K562 (cell line): ENCODE measurements around the gene BAG1. TPM values are rescaled to one million over a fixed set of nuclear protein-coding genes. Genes with fewer than 3 reads are reported as not detected.
A peak's percentile ranks its signal among the peaks of the same experiment; 100 is the strongest.

Experiments used
- BRCA1 ChIP-seq, 2 experiments: fragments of 450-650 bp in 1 of 2; sonication (generic) in 1 of 2; formaldehyde crosslinking in 1 of 2; IDR thresholded peaks; 2 replicates each; pipeline versions ENCODE4 v1.5.0 to v1.6.1; 2017 to 2020; ENCODE audit warnings: mild to moderate bottlenecking in 1 of 2, missing genetic modification reagents in 1 of 2
- EGR1 ChIP-seq: fragments of 450-650 bp; conservative IDR thresholded peaks from 2 replicates; pipeline ENCODE4 v1.6.1; 2017; ENCODE audit warnings: mild to moderate bottlenecking
- ETS2 ChIP-seq: IDR thresholded peaks from 2 replicates; pipeline ENCODE4 v1.6.1; 2016; ENCODE audit warnings: borderline replicate concordance, missing genetic modification characterization, mild to moderate bottlenecking, moderate library complexity, missing compliant biosample characterization; ENCODE audit not compliant: poor library complexity, severe bottlenecking
- FOS ChIP-seq: IDR thresholded peaks from 3 replicates; pipeline ENCODE4 v1.6.1; 2011; ENCODE audit not compliant: insufficient read length; ENCODE audit errors: extremely low read depth
- GATAD2A ChIP-seq: fragments of 450-650 bp; IDR thresholded peaks from 2 replicates; pipeline ENCODE4 v1.6.1; 2017
- MEF2A ChIP-seq: IDR thresholded peaks from 2 replicates; pipeline ENCODE4 v1.6.1; 2011; ENCODE audit warnings: low read depth, mild to moderate bottlenecking, low read length, moderate library complexity; ENCODE audit not compliant: control insufficient read depth
- NR4A1 ChIP-seq, 2 experiments: fragments of 250-450 bp in 1 of 2; fragments of 450-650 bp in 1 of 2; sonication (Bioruptor Pico) in 1 of 2; IDR thresholded peaks; 2 replicates each; pipeline versions ENCODE4 v1.4.0 to v1.6.1; 2016 to 2020; ENCODE audit warnings: mild to moderate bottlenecking in 2 of 2, missing compliant biosample characterization in 1 of 2, missing genetic modification characterization in 1 of 2, moderate library complexity in 1 of 2
- PRDM10 ChIP-seq: fragments of 450-650 bp; IDR thresholded peaks from 2 replicates; pipeline ENCODE4 v1.6.1; 2018; ENCODE audit not compliant: partially characterized antibody
- SMC3 ChIP-seq: conservative IDR thresholded peaks from 2 replicates; pipeline ENCODE4 v1.6.1; 2011; ENCODE audit warnings: low read depth, low read length, improper control_type of control experiment; ENCODE audit not compliant: insufficient read depth
- SP2 ChIP-seq: IDR thresholded peaks from 2 replicates; pipeline ENCODE4 v1.6.1; 2011; ENCODE audit warnings: mild to moderate bottlenecking, low read depth, low read length, moderate library complexity; ENCODE audit not compliant: poor library complexity, severe bottlenecking; ENCODE audit errors: extremely low read depth
- ZBTB11 ChIP-seq, 3 experiments: fragments of 200-800 bp in 1 of 3; fragments of 250-450 bp in 1 of 3; fragments of 450-650 bp in 1 of 3; sonication (Bioruptor Pico) in 1 of 3; sonication (Bioruptor generic) in 1 of 3; formaldehyde crosslinking in 1 of 3; IDR thresholded peaks; 2 replicates each; pipeline versions ENCODE4 v1.6.1 to v1.8.0; 2016 to 2022; ENCODE audit warnings: mild to moderate bottlenecking in 2 of 3, missing genetic modification characterization in 2 of 3, missing compliant biosample characterization in 1 of 3, moderate library complexity in 1 of 3
- ZC3H8 ChIP-seq: fragments of 450-650 bp; IDR thresholded peaks from 2 replicates; pipeline ENCODE4 v1.6.1; 2017
- ZNF224 ChIP-seq: sonication (generic); formaldehyde crosslinking; IDR thresholded peaks from 2 replicates; pipeline ENCODE4 v1.8.0; 2022; ENCODE audit warnings: mild to moderate bottlenecking, missing genetic modification reagents
- polyA plus RNA-seq, 8 experiments: library from polyadenylated mRNA; depleted of rRNA in 4 of 8; stranded (reverse) in 5 of 8; unstranded in 3 of 8; fragments of >200 nt; fragmentation: Nextera tagmentation in 2 of 8; fragmentation: Illumina TruSeq in 1 of 8; extraction: Ambion mirVana in 2 of 8; extraction: Trizol in 1 of 8; gene quantifications; 2 replicates each; pipeline versions ENCODE4 v1.2.1 to v1.2.3, GENCODE V29; 2011 to 2014; ENCODE audit warnings: inconsistent platforms in 1 of 8, missing spikeins in 1 of 8
- total RNA-seq, 7 experiments: library from RNA; depleted of rRNA in 6 of 7; stranded (reverse); fragments of >200 nt in 6 of 7; fragmentation: Illumina TruSeq in 2 of 7; extraction: Trizol in 2 of 7; gene quantifications; 2 replicates each; pipeline versions ENCODE4 v1.2.1 to v1.2.3, GENCODE V29; 2011 to 2021; ENCODE audit warnings: low replicate concordance in 1 of 7
- TF ChIP-seq, protein P1 (sequence below), 2 experiments: fragments of 450-650 bp; IDR thresholded peaks; 2 replicates each; pipeline ENCODE4 v1.6.1; 2018; ENCODE audit warnings: mild to moderate bottlenecking in 2 of 2, low read depth in 1 of 2; ENCODE audit not compliant: partially characterized antibody in 2 of 2

Gene BAG1
- total and polyA plus RNA-seq, 9 of the 15 experiments (the other 6 are each of a cell fraction or from before 2014, with no cell fraction given), result 9.7 to 106 (median 56.9) TPM

GRCh38 chr9:33239921-33240320, 24.6 kb downstream of the BAG1 start, which contains the start of gene SPINK4 (continued):
- TF ChIP-seq, protein P1, sequence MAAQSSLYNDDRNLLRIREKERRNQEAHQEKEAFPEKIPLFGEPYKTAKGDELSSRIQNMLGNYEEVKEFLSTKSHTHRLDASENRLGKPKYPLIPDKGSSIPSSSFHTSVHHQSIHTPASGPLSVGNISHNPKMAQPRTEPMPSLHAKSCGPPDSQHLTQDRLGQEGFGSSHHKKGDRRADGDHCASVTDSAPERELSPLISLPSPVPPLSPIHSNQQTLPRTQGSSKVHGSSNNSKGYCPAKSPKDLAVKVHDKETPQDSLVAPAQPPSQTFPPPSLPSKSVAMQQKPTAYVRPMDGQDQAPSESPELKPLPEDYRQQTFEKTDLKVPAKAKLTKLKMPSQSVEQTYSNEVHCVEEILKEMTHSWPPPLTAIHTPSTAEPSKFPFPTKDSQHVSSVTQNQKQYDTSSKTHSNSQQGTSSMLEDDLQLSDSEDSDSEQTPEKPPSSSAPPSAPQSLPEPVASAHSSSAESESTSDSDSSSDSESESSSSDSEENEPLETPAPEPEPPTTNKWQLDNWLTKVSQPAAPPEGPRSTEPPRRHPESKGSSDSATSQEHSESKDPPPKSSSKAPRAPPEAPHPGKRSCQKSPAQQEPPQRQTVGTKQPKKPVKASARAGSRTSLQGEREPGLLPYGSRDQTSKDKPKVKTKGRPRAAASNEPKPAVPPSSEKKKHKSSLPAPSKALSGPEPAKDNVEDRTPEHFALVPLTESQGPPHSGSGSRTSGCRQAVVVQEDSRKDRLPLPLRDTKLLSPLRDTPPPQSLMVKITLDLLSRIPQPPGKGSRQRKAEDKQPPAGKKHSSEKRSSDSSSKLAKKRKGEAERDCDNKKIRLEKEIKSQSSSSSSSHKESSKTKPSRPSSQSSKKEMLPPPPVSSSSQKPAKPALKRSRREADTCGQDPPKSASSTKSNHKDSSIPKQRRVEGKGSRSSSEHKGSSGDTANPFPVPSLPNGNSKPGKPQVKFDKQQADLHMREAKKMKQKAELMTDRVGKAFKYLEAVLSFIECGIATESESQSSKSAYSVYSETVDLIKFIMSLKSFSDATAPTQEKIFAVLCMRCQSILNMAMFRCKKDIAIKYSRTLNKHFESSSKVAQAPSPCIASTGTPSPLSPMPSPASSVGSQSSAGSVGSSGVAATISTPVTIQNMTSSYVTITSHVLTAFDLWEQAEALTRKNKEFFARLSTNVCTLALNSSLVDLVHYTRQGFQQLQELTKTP (IDR thresholded peaks at IDR 0.05; ENCODE audit: low read depth in 1 of 2, partially characterized antibody in 2 of 2), result peak in 1 of 2 experiments; percentile 80
- TF ChIP-seq FOS, result no peak
- no peak for TF ChIP-seq SP2
- no peak for TF ChIP-seq NR4A1 (CRISPR knock-in tag; IDR thresholded peaks at IDR 0.05)
- peak; percentile 84 for TF ChIP-seq NR4A1 (tag; IDR thresholded peaks at IDR 0.05)
- no peak for TF ChIP-seq PRDM10
- no peak for TF ChIP-seq ZNF224 (CRISPR knock-in tag)
- peak in 1 of 3 experiments; percentile 49; a peak in 1 of 6 replicates for TF ChIP-seq ZBTB11 (CRISPR knock-in tag; IDR thresholded peaks at IDR 0.05)
- no peak for TF ChIP-seq ZC3H8
- no peak for TF ChIP-seq BRCA1 (IDR thresholded peaks at IDR 0.05)
- TF ChIP-seq BRCA1 (CRISPR knock-in tag; IDR thresholded peaks at IDR 0.05), result no peak
- no peak for TF ChIP-seq EGR1
- no peak for TF ChIP-seq SMC3
- TF ChIP-seq GATAD2A, result peak; percentile 95; the same call in 1 of the 2 replicates
- peak; percentile 94 for TF ChIP-seq MEF2A
- no peak for TF ChIP-seq ETS2 (tag)
